ENCODE data around the gene EMC7. TPM values are rescaled to one million over a fixed set of nuclear protein-coding genes. Genes with fewer than 3 reads are reported as not detected.

Gene EMC7
- total RNA-seq, 1 donor from 2014 or later: 29.8 TPM

- peaks cover 8% of the 10 kb centered on the region for H3K4me1 Mint-ChIP-seq
- no peak overlapping the region for H3K27ac Mint-ChIP-seq (ENCODE audit: unreplicated experiment)
- peaks cover 4% of the 10 kb centered on the region for H3K27me3 Mint-ChIP-seq (ENCODE audit: low read depth)
- H3K36me3 Mint-ChIP-seq (ENCODE audit: low read depth): no peaks in the 10 kb centered on the region
- DNase-seq (ENCODE audit: low read depth, low spot score): no peak
- no peaks in the 10 kb centered on the region for H3K9me3 Mint-ChIP-seq
- TF ChIP-seq CTCF (conservative IDR thresholded peaks at IDR 0.05): no peak
- H3K4me3 Mint-ChIP-seq: no peak overlapping the region
Observed at GRCh38 chr15:34107315-34107714, 5.7 kb upstream of the EMC7 start.

GRCh38 chr15:34106423-34106822 lies 4.8 kb upstream of the EMC7 start:
- TF ChIP-seq CTCF (conservative IDR thresholded peaks at IDR 0.05): no peak
- peaks cover 3% of the 10 kb centered on the region for H3K36me3 Mint-ChIP-seq (ENCODE audit: low read depth)
- DNase-seq (ENCODE audit: low read depth, low spot score): no peak
- H3K4me3 Mint-ChIP-seq: peak overlapping the region; percentile 6
- no peak overlapping the region for H3K27ac Mint-ChIP-seq (ENCODE audit: unreplicated experiment)
- peaks cover 3% of the 10 kb centered on the region for H3K27me3 Mint-ChIP-seq (ENCODE audit: low read depth)
- H3K4me1 Mint-ChIP-seq: peaks cover 17% of the 10 kb centered on the region
- no peaks in the 10 kb centered on the region for H3K9me3 Mint-ChIP-seq

- no peak for TF ChIP-seq CTCF (conservative IDR thresholded peaks at IDR 0.05)
- peaks cover 35% of the 10 kb centered on the region for H3K4me1 Mint-ChIP-seq
- peak overlapping the region; percentile 92 for H3K4me3 Mint-ChIP-seq
- H3K27ac Mint-ChIP-seq (ENCODE audit: unreplicated experiment): peak overlapping the region; percentile 98
- no peak for DNase-seq (ENCODE audit: low read depth, low spot score)
- H3K9me3 Mint-ChIP-seq: no peaks in the 10 kb centered on the region
- peaks cover 3% of the 10 kb centered on the region for H3K36me3 Mint-ChIP-seq (ENCODE audit: low read depth)
- H3K27me3 Mint-ChIP-seq (ENCODE audit: low read depth): no peaks in the 10 kb centered on the region
Observed at GRCh38 chr15:34102175-34102925, 688 bp upstream of the EMC7 start.

- Mint-ChIP-seq H3K9me3 (no peaks in the 10 kb centered on the region), H3K27me3 (ENCODE audit: low read depth) (no peaks in the 10 kb centered on the region), H3K4me3 (peak overlapping the region; percentile 92), H3K4me1 (peaks cover 35% of the 10 kb centered on the region), H3K27ac (ENCODE audit: unreplicated experiment) (no peak overlapping the region), H3K36me3 (ENCODE audit: low read depth) (peaks cover 3% of the 10 kb centered on the region)
- TF ChIP-seq CTCF (conservative IDR thresholded peaks at IDR 0.05): no peak
- no peak for DNase-seq (ENCODE audit: low read depth, low spot score)
Observed at GRCh38 chr15:34099914-34100313, 1.7 kb downstream of the EMC7 start.

- no peak for DNase-seq (ENCODE audit: low read depth, low spot score)
- TF ChIP-seq CTCF (conservative IDR thresholded peaks at IDR 0.05): no peak
- Mint-ChIP-seq H3K36me3 (ENCODE audit: low read depth) (peaks cover 3% of the 10 kb centered on the region), H3K9me3 (no peaks in the 10 kb centered on the region), H3K27ac (ENCODE audit: unreplicated experiment) (no peak overlapping the region), H3K4me3 (no peak overlapping the region), H3K27me3 (ENCODE audit: low read depth) (no peaks in the 10 kb centered on the region), H3K4me1 (no peaks in the 10 kb centered on the region)
Observed at GRCh38 chr15:34085746-34086145, 15.9 kb downstream of the EMC7 start.

Data from neural crest cell (in vitro differentiated cells).